Fibroblast of pulmonary artery (primary cell): ENCODE data around the gene PNKD.
A peak's percentile ranks its signal among the peaks of the same experiment; 100 is the strongest.

Experiments
- DNase-seq: peaks from one replicate; pipeline ENCODE4 v3.0.0-alpha.2; 2010; ENCODE audit warnings: low read depth
- H3K4me3 ChIP-seq: replicated peaks from 2 replicates; pipeline ENCODE4 v1.5.1; 2011; ENCODE audit warnings: low read depth, mild to moderate bottlenecking, control low read depth, low read length, moderate library complexity
- TF ChIP-seq, protein P1 (sequence below): IDR thresholded peaks from 2 replicates; pipeline ENCODE4 v1.5.1; 2011; ENCODE audit warnings: mild to moderate bottlenecking, control low read depth, low read length, inconsistent platforms; ENCODE audit errors: missing control alignments

PNKD gene

DNA sequence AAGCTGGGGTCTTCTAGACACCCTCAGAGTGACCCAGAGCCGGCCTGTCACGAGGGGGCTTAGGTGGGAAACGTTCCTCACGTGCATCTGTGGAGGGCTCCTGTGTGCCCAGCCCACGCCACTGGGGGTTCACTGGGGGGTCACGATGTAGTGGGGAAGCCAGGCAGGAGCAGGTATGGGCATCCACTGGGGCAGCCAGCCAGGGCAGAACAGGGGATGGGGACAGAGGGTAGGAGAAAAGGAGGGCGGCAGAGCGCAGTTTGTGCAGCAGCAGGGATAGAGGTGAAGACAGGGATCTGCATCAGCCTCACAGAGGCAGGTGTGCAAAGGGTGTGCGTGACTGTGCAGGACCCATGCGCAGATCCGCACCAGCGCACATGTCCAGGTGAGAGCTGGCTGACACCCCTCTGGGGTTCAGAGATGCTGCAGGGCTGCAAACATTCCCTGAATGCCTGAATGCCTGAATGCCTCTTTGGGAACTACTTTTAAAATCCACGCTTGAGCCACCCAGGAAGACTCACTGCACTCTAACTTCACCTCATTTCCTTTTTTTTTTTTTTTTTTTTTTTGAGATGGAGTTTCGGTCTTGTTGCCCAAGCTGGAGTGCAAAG is 10.0 kb downstream of the PNKD start:
- TF ChIP-seq, protein P1, sequence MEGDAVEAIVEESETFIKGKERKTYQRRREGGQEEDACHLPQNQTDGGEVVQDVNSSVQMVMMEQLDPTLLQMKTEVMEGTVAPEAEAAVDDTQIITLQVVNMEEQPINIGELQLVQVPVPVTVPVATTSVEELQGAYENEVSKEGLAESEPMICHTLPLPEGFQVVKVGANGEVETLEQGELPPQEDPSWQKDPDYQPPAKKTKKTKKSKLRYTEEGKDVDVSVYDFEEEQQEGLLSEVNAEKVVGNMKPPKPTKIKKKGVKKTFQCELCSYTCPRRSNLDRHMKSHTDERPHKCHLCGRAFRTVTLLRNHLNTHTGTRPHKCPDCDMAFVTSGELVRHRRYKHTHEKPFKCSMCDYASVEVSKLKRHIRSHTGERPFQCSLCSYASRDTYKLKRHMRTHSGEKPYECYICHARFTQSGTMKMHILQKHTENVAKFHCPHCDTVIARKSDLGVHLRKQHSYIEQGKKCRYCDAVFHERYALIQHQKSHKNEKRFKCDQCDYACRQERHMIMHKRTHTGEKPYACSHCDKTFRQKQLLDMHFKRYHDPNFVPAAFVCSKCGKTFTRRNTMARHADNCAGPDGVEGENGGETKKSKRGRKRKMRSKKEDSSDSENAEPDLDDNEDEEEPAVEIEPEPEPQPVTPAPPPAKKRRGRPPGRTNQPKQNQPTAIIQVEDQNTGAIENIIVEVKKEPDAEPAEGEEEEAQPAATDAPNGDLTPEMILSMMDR: no peak
- H3K4me3 ChIP-seq: no peak overlapping the region
- no peak for DNase-seq

DNA sequence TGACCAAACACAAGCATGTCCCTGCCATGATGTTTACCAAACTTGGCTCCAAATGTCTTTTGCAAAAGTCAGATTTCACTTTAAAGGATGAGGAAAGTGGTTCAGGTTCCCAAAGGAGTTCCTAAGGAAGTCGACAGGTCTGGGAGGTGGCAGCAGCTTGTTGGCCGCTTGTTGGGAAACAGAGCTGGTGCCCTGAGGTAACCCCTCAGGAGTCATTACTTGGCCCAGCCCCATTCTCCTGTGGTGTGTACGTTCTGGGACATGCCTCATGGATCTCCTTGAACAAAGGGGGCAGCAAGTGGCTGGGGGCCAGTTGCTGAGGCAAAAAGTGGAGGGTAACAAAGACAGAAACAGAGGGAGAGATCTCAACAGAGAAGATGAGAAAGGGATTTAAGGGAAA is 11.1 kb downstream of the PNKD start:
- H3K4me3 ChIP-seq: no peak overlapping the region
- TF ChIP-seq, protein P1: no peak
- DNase-seq: no peak

DNA sequence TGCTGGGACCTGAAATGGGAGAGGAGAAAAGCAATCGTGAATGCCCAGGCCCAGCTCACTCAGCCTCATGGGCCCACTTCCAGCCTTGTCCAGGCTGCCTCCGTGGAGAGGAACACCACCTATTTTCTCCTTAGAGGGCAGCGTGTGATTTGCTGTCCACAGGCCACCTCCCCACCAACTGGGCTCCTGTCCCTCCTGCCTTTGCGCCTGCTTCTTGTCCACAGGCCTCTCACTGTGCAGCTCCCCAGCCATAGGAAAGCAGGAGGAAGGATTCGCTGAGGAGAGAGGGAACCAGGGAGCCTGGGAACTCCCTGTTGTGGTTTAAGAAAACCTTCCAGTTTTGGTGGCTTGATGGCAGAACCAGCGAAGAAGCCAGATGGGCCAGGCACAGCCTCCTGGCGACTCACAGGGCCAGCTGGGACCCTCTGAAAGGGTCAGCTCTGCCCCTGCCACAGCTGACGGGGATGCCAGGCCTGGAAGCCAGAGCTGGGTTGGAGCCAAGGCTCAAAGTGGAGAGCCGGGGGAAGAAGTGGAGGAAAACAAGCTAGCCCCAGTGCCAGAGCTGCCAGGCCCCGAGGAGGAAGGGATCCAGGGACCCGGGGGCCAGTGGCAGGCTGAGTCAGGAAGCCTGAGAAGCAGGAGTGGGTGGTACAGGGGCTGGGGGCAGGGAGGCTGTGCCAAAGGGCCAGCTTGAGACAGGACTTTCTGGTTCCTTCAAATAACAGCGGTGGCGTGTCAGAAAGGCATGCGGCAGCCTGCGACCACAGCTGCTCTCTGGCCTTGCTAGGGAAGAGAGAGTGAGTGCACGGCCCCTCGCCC is 12.1 kb downstream of the PNKD start:
- H3K4me3 ChIP-seq: no peak overlapping the region
- no peak for DNase-seq
- TF ChIP-seq, protein P1: no peak

DNA sequence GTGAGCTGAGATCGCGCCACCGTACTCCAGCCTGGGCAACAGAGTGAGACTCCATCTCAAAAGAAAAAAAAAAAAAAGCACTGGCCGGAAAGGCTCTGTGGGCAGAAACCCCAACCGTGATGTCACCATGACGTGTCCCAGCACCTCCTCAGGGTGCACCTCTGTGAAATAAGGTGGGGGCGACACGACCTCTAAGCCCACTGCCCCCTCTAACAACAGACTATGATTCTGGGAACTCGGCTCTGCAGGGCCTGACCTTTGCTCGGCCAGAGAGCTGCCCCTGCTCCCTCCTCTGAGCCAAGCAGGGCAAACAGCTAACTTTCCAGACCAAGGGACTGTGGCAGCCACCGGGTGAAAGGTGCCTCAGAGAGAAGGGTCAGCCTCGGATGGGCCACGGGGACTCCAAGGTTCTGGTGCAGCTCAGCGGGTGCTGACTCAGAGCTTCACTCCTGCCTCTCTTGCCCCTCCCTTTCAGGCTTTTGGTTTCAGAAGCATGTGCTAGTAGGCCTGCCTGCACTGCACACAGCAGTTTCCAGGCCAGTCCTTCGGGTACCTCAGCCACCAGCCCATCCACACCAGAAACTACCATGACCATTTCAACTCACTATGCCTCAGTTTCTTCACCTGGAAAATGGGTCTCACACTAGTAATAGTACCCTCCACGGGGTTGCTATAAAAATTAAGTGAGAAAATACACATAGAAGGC is 13.9 kb downstream of the PNKD start:
- no peak overlapping the region for H3K4me3 ChIP-seq
- DNase-seq: peak; percentile 67
- TF ChIP-seq, protein P1: no peak

DNA sequence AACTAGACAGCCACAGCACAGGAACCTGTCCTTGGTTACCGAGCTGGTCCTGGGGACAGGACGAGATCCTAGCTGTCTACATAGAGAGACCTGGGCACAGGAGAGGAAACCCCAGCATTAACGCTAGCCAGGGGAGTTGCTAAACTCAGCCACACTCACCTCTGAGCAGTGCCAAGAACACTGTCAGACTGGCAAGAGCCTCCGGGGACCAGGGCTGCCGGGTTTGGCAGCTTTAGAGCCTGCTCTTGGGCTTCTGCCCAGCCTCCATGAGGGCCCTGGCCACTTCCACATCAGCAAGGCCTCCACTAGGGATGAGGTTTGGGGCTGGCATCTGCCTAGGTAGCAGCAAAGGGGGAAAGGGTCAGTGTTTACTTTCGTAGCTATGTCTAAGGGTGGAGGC is 15.3 kb downstream of the PNKD start:
- H3K4me3 ChIP-seq: peak overlapping the region; percentile 54
- TF ChIP-seq, protein P1: no peak
- peak; percentile 70 for DNase-seq

DNA sequence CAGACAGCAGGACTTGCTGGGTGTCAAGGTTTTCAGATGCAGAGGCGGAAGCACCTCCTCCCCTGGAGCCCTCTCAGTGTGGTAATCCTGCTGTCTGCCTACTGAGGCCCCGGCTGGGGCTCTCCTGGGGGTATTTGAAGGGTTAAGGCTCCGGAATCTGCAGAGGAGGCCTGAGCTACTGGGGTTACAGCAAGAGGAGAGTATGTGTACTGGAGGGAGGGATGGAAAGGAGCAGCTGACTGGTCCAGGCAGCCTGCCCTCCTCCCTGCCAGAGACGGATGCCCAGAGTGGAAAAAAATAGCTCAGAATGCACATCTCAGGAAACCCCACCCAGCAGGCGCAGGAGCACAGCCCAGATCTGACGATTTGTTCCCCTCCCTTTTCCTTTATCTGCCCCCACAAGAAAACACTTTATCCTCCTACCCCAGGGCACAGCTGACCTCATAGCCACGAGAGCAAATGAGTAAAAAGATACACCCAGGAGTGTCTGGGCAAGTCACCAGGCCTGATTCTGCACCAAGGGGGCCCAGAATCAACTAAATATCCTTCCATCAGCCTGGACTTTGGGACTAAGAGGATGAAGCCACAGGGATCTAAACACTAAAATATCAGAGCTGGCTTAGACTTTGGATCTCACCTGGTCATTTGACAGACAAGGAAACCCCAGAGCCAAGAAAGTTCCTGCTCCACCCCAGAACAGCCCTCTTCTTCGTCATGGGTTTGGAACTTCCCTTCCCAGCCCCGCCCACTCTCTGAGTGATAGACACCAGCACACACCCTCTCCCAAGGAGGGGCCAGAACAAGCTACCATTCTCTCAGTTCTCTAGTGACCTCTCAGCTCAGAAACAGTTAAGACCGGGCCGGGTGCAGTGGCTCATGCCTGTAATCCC is 16.5 kb downstream of the PNKD start:
- peak overlapping the region; percentile 54 for H3K4me3 ChIP-seq
- DNase-seq: peak; percentile 97
- TF ChIP-seq, protein P1: no peak
